PC-9 (cell line): Measurements from ENCODE around the gene KITLG.

Experiments used
- CTCF ChIP-seq: fragments of 200-600 bp; sonication (generic); conservative IDR thresholded peaks from 2 replicates; pipeline ENCODE4 v1.6.1; 2017; ENCODE audit warnings: mixed run types, antibody characterized with exemption, mild to moderate bottlenecking, moderate library complexity
- EZH2 ChIP-seq: fragments of 200-600 bp; sonication (generic); IDR thresholded peaks from 2 replicates; pipeline ENCODE4 v1.8.0; 2017; ENCODE audit warnings: antibody characterized with exemption, low read depth

- no peak for TF ChIP-seq CTCF
- no peak for TF ChIP-seq EZH2
Measured at GRCh38 chr12:88628856-88629509, 48.7 kb upstream of the KITLG start.
